Left forelimb (tissue), 1 donor: Measurements from ENCODE around the gene RBBP8.
"Not testable (repeated sequence)": the region's sequence is repeated elsewhere in the genome, so short reads cannot be mapped to it uniquely, and the experiment has no call there.

Experiments used
- DNase-seq: peaks from one replicate; pipeline ENCODE4 v3.0.0-alpha.2; 2018; ENCODE audit warnings: low spot score

Gene RBBP8

DNA sequence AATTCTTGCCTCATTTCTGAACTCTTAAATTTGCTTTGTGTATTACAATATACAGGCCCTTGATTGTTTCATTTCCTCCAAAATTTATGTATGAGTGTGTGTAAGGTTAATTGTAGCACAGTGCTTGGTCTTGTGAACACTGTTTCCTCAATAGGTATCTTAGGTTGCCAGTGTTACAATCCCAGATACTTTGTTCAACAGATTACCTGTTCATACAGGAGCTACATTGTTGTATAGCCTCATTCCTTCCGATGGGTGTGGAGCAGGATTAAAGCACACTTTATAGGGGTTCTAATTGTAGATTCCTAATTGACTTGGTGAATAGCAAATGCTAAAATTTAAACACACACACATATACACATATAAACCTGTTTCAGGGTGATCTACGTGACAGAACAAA is 10.7 kb downstream of the RBBP8 start:
- DNase-seq = no peak

- no peak for DNase-seq
Measured at GRCh38 chr18:22946217-22946616, 13.1 kb downstream of the RBBP8 start.

DNA sequence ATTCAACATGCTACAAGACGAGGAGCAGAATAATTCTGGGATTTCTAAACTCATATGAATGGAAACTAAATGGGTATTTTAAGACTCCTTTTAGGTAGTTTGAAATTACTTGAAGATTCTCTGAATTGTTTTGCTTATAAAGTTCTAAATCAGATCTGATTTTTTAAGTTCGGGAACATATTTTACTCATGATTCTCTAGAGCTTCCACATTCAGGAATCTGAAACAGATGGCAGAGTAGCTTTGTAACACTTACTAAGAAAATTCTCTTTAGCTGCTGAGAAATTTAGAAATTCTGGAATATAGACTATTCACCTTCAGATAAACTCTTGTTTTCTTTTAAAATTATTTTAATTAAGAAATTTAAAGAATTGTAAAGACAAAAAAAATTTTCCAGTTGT is 13.7 kb downstream of the RBBP8 start:
- no peak for DNase-seq

- DNase-seq = no peak
Measured at GRCh38 chr18:22951823-22952222, 18.7 kb downstream of the RBBP8 start.

DNA sequence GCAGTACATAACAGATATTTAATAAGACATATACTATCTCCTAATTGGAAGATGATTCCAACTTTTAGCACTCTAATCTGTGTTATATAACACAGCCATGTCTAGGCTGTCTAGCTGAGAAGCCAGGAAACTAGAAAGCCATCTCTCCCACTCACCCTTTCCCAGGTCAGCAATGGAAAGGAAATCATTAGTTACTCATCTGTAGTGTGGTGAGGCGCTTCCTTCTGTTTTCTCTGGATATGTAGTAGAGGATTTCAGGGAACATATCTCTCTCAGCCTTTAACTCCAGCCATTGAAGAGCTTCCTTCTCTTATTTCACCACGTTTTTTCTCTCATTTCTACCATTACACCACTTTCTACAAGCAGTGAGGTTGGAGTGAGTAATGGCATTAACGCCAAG is 19.4 kb downstream of the RBBP8 start:
- no peak for DNase-seq

GRCh38 chr18:22953982-22954381 is 20.9 kb downstream of the RBBP8 start:
- not testable (repeated sequence) for DNase-seq

DNA sequence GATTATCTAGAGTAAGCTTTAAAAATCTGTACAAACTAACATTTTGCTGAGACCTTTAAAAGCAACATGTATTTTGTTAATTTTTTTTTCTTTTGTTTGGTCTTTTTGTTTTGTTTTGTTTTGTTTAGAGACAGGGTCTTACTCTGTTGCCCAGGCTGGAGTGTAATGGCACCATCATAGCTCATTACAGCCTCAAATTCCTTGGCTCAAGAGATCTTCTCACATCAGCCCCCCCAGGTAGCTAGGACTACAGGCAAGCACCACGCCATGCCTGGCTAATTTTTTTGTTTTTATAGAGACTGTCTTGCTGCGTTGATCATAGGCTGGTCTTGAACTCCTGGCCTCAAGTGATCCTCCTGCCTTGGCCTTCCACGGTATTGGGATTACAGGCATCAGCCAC is 23.1 kb downstream of the RBBP8 start:
- no peak for DNase-seq

GRCh38 chr18:22961156-22961555 is 28.0 kb downstream of the RBBP8 start:
- DNase-seq = no peak

- no peak for DNase-seq
Measured at GRCh38 chr18:22962004-22962403, 28.9 kb downstream of the RBBP8 start.

- no peak for DNase-seq
Measured at GRCh38 chr18:22964116-22964515, 31.0 kb downstream of the RBBP8 start.

GRCh38 chr18:22964722-22965121 is 31.6 kb downstream of the RBBP8 start:
- no peak for DNase-seq

- no peak for DNase-seq
Measured at GRCh38 chr18:22971038-22971437, 37.9 kb downstream of the RBBP8 start.

DNA sequence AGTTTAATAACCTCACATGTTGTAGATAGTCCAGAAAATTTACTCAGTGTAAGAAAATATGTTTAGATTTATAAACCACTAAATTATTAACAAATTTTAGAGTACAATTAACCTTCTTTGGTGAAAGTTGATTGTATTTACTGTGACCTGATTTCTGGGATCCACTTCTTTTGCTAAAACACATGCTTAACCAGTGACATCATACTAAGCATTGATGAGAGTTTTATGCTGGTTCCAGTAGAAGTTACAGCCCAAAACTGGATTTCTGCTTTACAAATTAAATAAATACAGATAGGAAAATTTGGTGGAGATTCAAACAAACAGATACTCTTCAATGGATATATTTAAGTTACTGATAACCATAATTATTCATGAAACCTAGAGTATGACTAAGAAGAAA is 40.9 kb downstream of the RBBP8 start:
- DNase-seq = no peak

DNA sequence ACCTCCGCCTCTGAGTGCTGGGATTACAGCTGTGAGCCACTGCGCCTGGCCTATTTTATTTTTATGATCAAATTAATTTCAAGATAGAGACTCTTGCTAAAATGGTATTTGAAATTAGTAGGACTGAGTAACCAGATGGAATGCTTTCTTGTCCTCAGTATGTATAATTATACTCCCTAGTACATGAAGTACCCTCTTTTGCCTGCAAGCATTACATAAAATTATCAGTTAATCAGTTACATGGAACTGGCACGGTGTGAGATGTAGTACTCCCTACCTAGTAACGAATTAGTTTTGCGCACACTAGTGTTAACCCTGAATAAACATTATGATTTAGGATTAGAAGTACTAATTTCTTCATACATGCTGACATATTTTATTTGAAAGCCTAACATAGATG is 41.6 kb downstream of the RBBP8 start:
- no peak for DNase-seq

- DNase-seq = no peak
Measured at GRCh38 chr18:22975508-22975907, 42.4 kb downstream of the RBBP8 start.

GRCh38 chr18:22977847-22978701 is 44.9 kb downstream of the RBBP8 start:
- DNase-seq = no peak

DNA sequence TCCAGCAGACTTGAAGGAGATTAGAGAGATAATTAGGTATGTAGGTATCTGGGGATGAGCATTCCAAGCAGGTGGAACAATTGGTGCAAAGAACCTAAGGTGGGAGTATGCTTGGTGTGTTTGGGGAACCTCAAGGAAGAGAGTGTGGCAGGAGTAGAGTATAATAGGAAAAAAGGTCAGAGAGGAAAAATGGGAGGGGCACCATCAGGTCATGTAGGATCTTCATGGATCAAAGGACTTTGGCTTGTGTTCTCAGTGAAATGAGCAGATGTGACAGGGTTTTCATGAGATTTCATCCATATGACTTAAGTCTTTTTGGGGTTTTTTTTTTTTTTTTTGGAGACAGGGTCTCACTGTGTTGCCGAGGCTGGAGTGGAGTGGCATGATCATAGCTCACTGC is 47.3 kb downstream of the RBBP8 start:
- DNase-seq = no peak

DNA sequence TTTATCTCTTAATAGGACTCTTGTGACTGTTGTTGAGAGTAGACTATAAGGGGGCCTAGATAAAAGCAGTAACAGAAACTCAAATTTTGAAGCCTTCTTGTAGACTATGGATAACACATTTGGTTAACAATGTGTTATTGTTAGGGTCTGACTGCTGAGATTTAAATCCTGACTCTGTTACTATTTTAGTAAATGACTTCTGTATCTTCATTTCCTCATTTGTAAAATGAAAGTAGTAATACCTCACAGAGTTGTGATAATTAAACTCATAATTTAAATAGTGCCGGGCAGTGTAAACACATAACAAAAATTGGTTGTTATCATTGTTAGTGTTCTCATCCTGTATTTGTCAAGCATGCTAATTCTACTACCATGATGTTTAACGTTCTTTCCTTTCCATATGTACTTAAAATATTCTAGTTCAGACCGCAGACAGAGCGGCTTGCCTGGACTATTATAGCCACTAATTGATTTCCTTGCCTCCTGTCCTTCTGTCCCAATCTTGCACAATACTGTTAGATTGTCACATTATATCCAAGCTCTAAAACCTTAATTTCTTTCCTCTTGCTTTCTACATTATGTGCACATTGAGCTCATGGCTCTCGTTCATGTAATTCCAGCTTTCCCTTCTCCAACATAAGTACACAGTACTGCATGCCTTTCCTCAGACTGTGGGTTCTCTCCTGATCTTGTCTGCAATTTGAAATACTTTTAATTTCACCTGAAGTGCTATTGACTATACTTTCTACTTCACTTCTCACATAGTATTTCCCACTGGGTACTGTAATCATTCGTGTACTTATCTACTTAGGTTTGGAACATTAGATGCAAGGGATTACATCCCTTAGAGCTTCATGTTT is 48.4 kb downstream of the RBBP8 start:
- no peak for DNase-seq

DNA sequence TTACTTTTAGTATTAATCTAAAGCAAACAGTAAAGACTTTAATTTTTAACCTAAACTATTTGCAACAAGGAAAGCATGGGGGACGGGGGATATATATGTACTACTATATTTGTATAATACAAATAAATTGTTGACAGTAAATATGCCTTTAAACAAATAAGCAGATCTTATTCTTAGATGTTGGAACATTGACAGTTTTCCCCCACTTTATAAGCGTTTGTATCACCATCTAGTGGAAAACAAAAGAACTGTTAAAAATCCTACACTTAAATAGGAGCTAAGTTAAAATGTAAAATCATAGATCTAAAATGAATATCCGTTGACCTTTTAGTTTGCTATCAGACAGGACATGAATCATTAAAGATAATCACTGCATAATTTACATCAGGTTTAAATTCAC is 50.0 kb downstream of the RBBP8 start:
- DNase-seq = no peak

DNA sequence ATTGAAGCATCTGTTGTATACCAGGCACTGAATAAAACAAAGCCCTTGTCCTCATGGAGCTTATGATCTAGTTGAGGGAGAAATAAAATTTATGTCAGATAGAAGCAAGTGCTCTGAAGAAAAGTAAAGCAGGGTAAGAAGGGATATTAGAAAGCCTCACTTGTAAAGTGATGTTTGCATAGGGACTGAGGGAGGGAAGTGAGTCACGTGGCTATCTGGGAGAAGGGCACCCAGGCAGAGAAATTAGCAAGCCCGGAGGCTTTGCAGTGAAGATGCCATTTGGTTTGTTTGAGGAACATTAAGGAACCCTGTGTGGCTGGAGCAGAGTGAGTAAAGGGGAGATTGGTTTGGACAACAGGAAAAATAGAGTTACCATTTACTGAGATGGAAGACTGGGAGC is 52.1 kb downstream of the RBBP8 start:
- DNase-seq = no peak

GRCh38 chr18:22987547-22988189 is 54.5 kb downstream of the RBBP8 start:
- no peak for DNase-seq

DNA sequence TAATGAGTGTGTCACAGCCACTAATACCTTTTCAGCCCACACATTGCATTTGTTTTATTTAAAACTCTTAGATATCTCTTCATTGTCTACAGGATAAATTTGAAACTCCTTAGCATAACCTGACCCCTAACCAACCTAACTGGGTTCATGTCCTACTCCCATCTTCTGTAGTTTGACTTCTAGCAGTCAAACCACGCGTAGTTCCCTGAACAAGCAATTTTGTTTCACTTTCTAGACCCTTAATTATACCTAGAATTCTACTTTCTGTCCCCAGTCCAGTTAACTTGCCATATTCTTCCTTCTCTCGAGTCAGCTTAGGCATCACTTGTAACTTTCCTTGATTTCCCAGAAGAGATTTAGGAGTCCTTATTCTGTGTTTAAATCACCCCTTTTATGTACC is 55.1 kb downstream of the RBBP8 start:
- no peak for DNase-seq

GRCh38 chr18:22998344-22998743 is 65.2 kb downstream of the RBBP8 start:
- DNase-seq = no peak
